ENCODE data around the gene DMAC1.

The DMAC1 gene

DNA sequence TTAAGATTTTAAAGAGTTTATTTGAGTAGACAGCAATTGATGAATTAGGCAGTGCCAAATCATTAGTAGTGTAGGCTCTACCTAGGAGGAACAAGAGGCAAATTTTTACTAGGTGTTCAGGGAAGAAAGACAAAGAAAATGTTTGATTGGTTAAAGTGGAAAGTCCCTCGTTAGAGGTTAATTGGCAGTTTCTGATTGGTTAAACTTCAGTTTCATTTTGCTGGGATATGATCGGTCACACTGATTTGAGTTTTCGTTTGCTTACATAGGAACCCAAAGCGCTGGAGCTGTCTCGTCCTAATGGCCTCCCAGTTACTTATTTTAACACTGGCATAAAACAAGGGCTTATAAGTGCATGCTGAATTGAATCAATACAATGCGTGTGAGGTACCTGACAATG is 15.1 kb downstream of the DMAC1 start:
- ChIA-PET CTCF (no interaction called here), POLR2A (no interaction called here)
- no peak for DNase-seq (ENCODE audit: extremely low spot score)
- TF ChIP-seq ARNT (IDR thresholded peaks at IDR 0.05) (no peak), TARDBP (IDR thresholded peaks at IDR 0.05) (no peak), CTBP1 (IDR thresholded peaks at IDR 0.05; ENCODE audit: borderline replicate concordance) (no peak), BHLHE40 (IDR thresholded peaks at IDR 0.05; ENCODE audit: borderline replicate concordance) (no peak), SUZ12 (IDR thresholded peaks at IDR 0.05) (no peak), ZNF384 (IDR thresholded peaks at IDR 0.05) (no peak), LEF1 (IDR thresholded peaks at IDR 0.05; ENCODE audit: borderline replicate concordance) (no peak)

DNA sequence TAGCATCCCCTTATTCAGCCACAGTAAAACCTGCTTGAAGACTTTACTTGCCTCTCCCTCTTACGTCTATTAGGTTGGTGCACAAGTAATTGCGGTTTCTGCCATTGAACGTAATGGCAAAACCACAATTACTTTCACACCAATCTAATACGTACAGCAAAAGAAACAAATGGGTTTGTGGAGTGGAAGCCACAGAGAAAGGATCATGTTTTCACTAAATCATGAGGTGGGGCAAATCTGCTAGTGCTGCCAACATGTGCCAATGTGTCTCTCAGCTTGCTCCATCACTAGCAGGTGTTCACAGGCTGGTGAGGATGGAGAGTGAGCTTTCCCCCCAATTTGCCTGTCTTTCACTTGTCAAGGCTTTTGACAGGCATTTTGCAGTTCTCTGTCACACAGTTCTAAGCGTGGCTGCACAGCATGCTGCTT is 15.9 kb downstream of the DMAC1 start:
- ChIA-PET POLR2A (no interaction called here), CTCF (no interaction called here)
- TF ChIP-seq FOXM1 (IDR thresholded peaks at IDR 0.05; ENCODE audit: borderline replicate concordance) = no peak
- TF ChIP-seq ZNF384 (IDR thresholded peaks at IDR 0.05) = no peak
- no peak for TF ChIP-seq LEF1 (IDR thresholded peaks at IDR 0.05; ENCODE audit: borderline replicate concordance)
- no peak for TF ChIP-seq ELF4 (IDR thresholded peaks at IDR 0.05)
- TF ChIP-seq BHLHE40 (IDR thresholded peaks at IDR 0.05; ENCODE audit: borderline replicate concordance) = no peak
- no peak for TF ChIP-seq TARDBP (IDR thresholded peaks at IDR 0.05)
- no peak for TF ChIP-seq FOXA1 (IDR thresholded peaks at IDR 0.05)
- no peak for TF ChIP-seq ARNT (IDR thresholded peaks at IDR 0.05)
- no peak for DNase-seq (ENCODE audit: extremely low spot score)

DNA sequence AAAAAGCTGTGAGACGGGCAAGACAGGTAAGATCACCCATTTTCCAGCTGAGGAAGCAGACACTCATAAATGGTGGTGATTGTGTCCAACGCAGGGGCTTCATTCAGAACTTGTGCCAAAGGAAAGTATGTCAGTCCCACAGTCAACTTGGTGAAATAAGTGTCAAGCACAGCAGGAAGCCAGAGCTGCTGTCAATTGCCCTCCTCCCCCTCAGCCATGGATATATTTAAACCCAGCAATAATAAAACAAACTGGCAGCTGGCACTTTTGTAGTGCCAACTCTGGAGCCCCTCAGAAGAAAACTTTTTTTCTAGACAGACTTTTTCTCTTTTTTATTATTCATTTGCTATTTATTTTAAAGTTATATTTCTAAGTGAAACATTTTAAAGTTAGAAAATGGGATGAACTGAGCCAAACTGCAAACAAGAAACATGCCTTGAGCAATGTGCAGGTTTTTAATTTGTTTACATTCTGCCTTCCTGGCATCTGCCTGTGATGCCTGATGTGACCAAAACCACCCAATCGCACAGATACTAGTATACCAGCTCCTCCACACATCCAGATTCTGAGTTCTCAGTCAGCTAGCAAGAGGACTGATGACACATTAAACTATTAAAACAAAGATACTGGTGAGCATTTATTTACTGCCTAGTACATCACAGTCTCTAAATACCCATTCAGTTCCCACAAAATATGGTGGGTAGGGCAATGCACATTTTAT is 17.0 kb downstream of the DMAC1 start:
- TF ChIP-seq, protein P1, sequence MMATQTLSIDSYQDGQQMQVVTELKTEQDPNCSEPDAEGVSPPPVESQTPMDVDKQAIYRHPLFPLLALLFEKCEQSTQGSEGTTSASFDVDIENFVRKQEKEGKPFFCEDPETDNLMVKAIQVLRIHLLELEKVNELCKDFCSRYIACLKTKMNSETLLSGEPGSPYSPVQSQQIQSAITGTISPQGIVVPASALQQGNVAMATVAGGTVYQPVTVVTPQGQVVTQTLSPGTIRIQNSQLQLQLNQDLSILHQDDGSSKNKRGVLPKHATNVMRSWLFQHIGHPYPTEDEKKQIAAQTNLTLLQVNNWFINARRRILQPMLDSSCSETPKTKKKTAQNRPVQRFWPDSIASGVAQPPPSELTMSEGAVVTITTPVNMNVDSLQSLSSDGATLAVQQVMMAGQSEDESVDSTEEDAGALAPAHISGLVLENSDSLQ (IDR thresholded peaks at IDR 0.05) = no peak
- TF ChIP-seq BHLHE40 (IDR thresholded peaks at IDR 0.05; ENCODE audit: borderline replicate concordance) (no peak), FOXM1 (IDR thresholded peaks at IDR 0.05; ENCODE audit: borderline replicate concordance) (no peak), LEF1 (IDR thresholded peaks at IDR 0.05; ENCODE audit: borderline replicate concordance) (no peak), SP1 (IDR thresholded peaks at IDR 0.05) (no peak), HDGF (IDR thresholded peaks at IDR 0.05; ENCODE audit: borderline replicate concordance) (no peak)
- CTCF ChIA-PET = no interaction called here
- POLR2A ChIA-PET = no interaction called here
- DNase-seq (ENCODE audit: extremely low spot score) = no peak

DNA sequence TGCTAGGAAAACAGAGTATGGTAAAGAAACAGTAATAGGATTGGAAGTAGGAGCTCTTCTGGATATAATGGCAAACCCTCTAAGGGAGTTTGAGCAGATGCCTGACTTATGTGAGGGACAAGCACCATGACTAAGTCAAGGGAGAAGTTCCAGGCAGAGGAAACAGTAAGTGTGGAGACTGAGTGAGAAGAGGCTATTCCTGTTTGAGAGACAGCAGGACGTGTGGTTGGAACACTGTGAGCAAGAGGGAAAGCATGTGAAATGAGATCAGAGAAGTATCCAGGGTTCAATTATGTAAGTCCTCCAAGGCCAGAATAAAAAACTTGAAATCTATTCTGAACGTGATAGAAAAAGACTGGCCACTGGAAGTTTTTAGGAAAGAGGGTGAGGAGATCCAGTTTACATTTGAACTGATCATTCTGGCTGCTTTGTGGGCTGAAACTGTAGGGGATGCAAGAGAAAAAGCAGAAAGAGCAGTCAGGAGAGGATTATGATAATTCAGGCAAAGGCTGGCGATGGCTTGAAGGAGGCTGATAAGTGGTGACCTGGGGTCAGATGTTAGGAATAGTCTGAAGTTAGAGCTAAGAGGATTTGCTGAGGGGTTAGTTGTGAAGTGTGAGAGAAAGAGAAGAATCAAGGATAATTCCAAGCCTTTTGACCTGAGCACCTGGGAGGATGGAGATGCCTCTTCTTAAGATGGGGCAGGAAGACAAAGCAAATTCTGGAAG is 19.2 kb downstream of the DMAC1 start:
- POLR2A ChIA-PET = no interaction called here
- DNase-seq (ENCODE audit: extremely low spot score) = no peak
- no peak for TF ChIP-seq ARNT (IDR thresholded peaks at IDR 0.05)
- no peak for TF ChIP-seq FOXM1 (IDR thresholded peaks at IDR 0.05; ENCODE audit: borderline replicate concordance)
- TF ChIP-seq ELF4 (IDR thresholded peaks at IDR 0.05) = no peak
- TF ChIP-seq FOXK2 (IDR thresholded peaks at IDR 0.05) = no peak
- no peak for TF ChIP-seq ZNF384 (IDR thresholded peaks at IDR 0.05)
- TF ChIP-seq, protein P1 (IDR thresholded peaks at IDR 0.05) = no peak
- TF ChIP-seq CTBP1 (IDR thresholded peaks at IDR 0.05; ENCODE audit: borderline replicate concordance) = no peak
- TF ChIP-seq BHLHE40 (IDR thresholded peaks at IDR 0.05; ENCODE audit: borderline replicate concordance) = no peak
- TF ChIP-seq L3MBTL2 (conservative IDR thresholded peaks at IDR 0.05) = no peak
- no peak for TF ChIP-seq NFRKB (IDR thresholded peaks at IDR 0.05)
- no peak for TF ChIP-seq SP1 (IDR thresholded peaks at IDR 0.05)
- no peak for TF ChIP-seq HDGF (IDR thresholded peaks at IDR 0.05; ENCODE audit: borderline replicate concordance)
- TF ChIP-seq TARDBP (IDR thresholded peaks at IDR 0.05) = no peak
- no peak for TF ChIP-seq FOXA1 (IDR thresholded peaks at IDR 0.05)
- CTCF ChIA-PET = no interaction called here

DNA sequence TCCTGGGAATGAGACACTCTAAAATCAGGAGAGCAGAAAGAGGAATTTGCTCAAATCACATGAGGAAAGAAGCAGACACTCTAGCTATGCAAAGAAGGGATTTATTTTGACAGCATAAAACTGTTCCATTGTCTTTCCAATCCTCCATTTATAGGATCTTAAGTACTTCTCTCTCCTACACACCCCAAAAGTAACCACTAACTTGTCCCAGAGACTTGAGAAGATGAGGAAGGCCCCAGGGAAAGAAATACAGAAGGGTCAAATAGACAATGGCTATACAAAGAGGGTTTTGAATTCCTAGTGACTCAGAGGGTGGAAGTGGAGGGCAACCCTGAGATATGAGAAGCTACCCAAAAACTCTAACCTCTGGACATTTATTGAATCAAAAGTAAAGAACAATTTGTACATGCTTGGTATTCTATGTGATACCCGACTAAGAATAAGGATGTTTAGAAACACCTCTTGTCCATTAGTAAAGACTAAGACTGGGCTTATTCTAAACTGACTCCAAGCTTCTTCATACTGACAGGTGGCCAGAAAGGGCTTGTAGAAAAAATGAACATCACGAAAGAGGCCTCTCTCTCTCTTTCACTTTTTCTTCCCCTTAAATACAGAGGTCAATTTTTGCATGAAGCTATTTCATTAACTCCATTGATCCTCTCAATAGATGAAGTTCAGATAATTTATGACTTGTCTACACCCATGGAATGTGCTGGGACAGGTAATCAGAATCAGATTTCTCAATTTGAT is 20.6 kb downstream of the DMAC1 start:
- ChIA-PET CTCF (no interaction called here), POLR2A (no interaction called here)
- DNase-seq (ENCODE audit: extremely low spot score) = no peak
- TF ChIP-seq ELF4 (IDR thresholded peaks at IDR 0.05) (no peak), SP1 (IDR thresholded peaks at IDR 0.05) (no peak), BHLHE40 (IDR thresholded peaks at IDR 0.05; ENCODE audit: borderline replicate concordance) (no peak), FOXM1 (IDR thresholded peaks at IDR 0.05; ENCODE audit: borderline replicate concordance) (no peak), ARNT (IDR thresholded peaks at IDR 0.05) (no peak), CTBP1 (IDR thresholded peaks at IDR 0.05; ENCODE audit: borderline replicate concordance) (no peak), FOXA1 (IDR thresholded peaks at IDR 0.05) (no peak), L3MBTL2 (conservative IDR thresholded peaks at IDR 0.05) (no peak), TARDBP (IDR thresholded peaks at IDR 0.05) (no peak), HDGF (IDR thresholded peaks at IDR 0.05; ENCODE audit: borderline replicate concordance) (no peak), FOXK2 (IDR thresholded peaks at IDR 0.05) (no peak), LEF1 (IDR thresholded peaks at IDR 0.05; ENCODE audit: borderline replicate concordance) (no peak), ZNF384 (IDR thresholded peaks at IDR 0.05) (no peak), SUZ12 (IDR thresholded peaks at IDR 0.05) (no peak), NFRKB (IDR thresholded peaks at IDR 0.05) (no peak)
- TF ChIP-seq, protein P1 (IDR thresholded peaks at IDR 0.05) = no peak
